Measurements from ENCODE around the gene TPRN.

DNA sequence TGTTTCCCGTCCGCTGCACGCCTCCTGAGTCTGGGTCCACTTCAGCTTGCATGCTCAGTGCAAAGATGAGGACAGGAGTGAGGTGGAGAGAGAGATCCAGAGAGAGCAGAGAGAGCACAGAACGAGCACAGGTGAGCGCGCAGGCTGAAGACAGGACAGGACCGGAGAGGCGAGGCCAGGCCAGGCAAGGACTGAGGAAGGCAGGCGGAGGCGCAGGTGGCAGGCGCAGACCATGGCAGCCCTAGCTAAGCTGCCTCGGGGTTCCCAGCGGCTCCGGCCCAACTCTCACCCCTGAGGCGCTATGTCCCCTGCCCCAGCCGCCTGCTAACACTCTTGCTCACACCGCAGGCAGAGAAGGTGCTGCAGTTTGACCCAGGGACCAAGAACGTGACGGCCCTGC, 51.9 kb downstream of the TPRN start:
- TF ChIP-seq, protein P1, sequence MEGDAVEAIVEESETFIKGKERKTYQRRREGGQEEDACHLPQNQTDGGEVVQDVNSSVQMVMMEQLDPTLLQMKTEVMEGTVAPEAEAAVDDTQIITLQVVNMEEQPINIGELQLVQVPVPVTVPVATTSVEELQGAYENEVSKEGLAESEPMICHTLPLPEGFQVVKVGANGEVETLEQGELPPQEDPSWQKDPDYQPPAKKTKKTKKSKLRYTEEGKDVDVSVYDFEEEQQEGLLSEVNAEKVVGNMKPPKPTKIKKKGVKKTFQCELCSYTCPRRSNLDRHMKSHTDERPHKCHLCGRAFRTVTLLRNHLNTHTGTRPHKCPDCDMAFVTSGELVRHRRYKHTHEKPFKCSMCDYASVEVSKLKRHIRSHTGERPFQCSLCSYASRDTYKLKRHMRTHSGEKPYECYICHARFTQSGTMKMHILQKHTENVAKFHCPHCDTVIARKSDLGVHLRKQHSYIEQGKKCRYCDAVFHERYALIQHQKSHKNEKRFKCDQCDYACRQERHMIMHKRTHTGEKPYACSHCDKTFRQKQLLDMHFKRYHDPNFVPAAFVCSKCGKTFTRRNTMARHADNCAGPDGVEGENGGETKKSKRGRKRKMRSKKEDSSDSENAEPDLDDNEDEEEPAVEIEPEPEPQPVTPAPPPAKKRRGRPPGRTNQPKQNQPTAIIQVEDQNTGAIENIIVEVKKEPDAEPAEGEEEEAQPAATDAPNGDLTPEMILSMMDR (IDR thresholded peaks at IDR 0.05; ENCODE audit: poor library complexity, severe bottlenecking): no peak
- TF ChIP-seq POLR2AphosphoS5 (IDR thresholded peaks at IDR 0.05): no peak
